Astrocyte (in vitro differentiated cells and primary cell): ENCODE measurements around the gene PSMB1. TPM values are rescaled to one million over a fixed set of nuclear protein-coding genes. Genes with fewer than 3 reads are reported as not detected.

Experiments used
- DNase-seq: peaks from one replicate; pipeline ENCODE4 v3.0.0-alpha.2; 2010; ENCODE audit warnings: low read depth
- FAIRE-seq: peaks from 2 replicates; lab custom pipeline; 2011; peaks lifted over from hg19 to GRCh38; lab: Jason Lieb, UNC
- H2AFZ ChIP-seq: 2 replicates; pipeline ENCODE4 v1.6.0; 2012; ENCODE audit warnings: low read depth, low read length, inconsistent platforms
- H3K27ac ChIP-seq: 2 replicates; pipeline ENCODE4 v1.5.1; 2011; ENCODE audit warnings: low read depth, low read length, inconsistent platforms
- H3K27me3 ChIP-seq: 2 replicates; pipeline ENCODE4 v1.6.0; 2011; ENCODE audit warnings: low read length, inconsistent platforms; ENCODE audit not compliant: insufficient read depth
- H3K36me3 ChIP-seq: 2 replicates; pipeline ENCODE4 v1.5.1; 2011; ENCODE audit warnings: low read length, inconsistent platforms; ENCODE audit not compliant: insufficient read depth
- H3K4me1 ChIP-seq: 2 replicates; pipeline ENCODE4 v1.5.1; 2011; ENCODE audit warnings: low read length, inconsistent platforms; ENCODE audit not compliant: insufficient read depth
- H3K4me2 ChIP-seq: 2 replicates; pipeline ENCODE4 v1.6.0; 2012; ENCODE audit warnings: low read length, inconsistent platforms
- H3K4me3 ChIP-seq: 2 replicates; pipeline ENCODE4 v1.5.1; 2011; ENCODE audit warnings: low read depth, mild to moderate bottlenecking, low read length, inconsistent platforms; ENCODE audit not compliant: insufficient read depth
- H3K79me2 ChIP-seq: 2 replicates; pipeline ENCODE4 v1.6.0; 2012; ENCODE audit warnings: mild to moderate bottlenecking, low read length, inconsistent platforms; ENCODE audit not compliant: insufficient read depth
- H3K9ac ChIP-seq: 2 replicates; pipeline ENCODE4 v1.6.0; 2012; ENCODE audit warnings: mild to moderate bottlenecking, low read length, inconsistent platforms
- H3K9me3 ChIP-seq: 2 replicates; pipeline ENCODE4 v1.5.1; 2012; ENCODE audit warnings: low read depth, mild to moderate bottlenecking, low read length, inconsistent platforms; ENCODE audit not compliant: insufficient read depth
- H4K20me1 ChIP-seq: 2 replicates; pipeline ENCODE4 v1.6.0; 2012; ENCODE audit warnings: low read length, inconsistent platforms; ENCODE audit not compliant: insufficient read depth
- H3K27ac Mint-ChIP-seq: one replicate; pipeline ENCODE4 v1.8.0; 2021; ENCODE audit warnings: mild to moderate bottlenecking, mixed read lengths; ENCODE audit not compliant: unreplicated experiment
- H3K27me3 Mint-ChIP-seq: one replicate; pipeline ENCODE4 v1.8.0; 2021; ENCODE audit warnings: low read depth, mixed read lengths; ENCODE audit not compliant: unreplicated experiment
- H3K36me3 Mint-ChIP-seq: one replicate; pipeline ENCODE4 v1.8.0; 2021; ENCODE audit warnings: low read depth, mixed read lengths; ENCODE audit not compliant: unreplicated experiment
- H3K4me1 Mint-ChIP-seq: one replicate; pipeline ENCODE4 v1.8.0; 2021; ENCODE audit warnings: low read depth, mixed read lengths; ENCODE audit not compliant: unreplicated experiment
- H3K4me3 Mint-ChIP-seq: one replicate; pipeline ENCODE4 v1.8.0; 2021; ENCODE audit warnings: mild to moderate bottlenecking, moderate library complexity, mixed read lengths; ENCODE audit not compliant: unreplicated experiment
- H3K9me3 Mint-ChIP-seq: one replicate; pipeline ENCODE4 v1.8.0; 2021; ENCODE audit warnings: mild to moderate bottlenecking, mixed read lengths; ENCODE audit not compliant: unreplicated experiment
- EZH2 ChIP-seq: IDR thresholded peaks from 2 replicates; pipeline ENCODE4 v1.6.1; 2012; ENCODE audit warnings: mild to moderate bottlenecking, low read length, inconsistent platforms; ENCODE audit not compliant: insufficient read depth
- total RNA-seq: library from RNA; stranded (reverse); gene quantifications from 2 replicates; pipeline ENCODE4 v1.2.1, GENCODE V29; 2021
- TF ChIP-seq, protein P1 (sequence below): IDR thresholded peaks from 2 replicates; pipeline ENCODE4 v1.5.1; 2011; ENCODE audit warnings: low read depth, mild to moderate bottlenecking, inconsistent platforms, low read length, moderate library complexity; ENCODE audit not compliant: insufficient read depth

Gene PSMB1
- total RNA-seq, 1 donor from 2014 or later = 192 TPM

DNA sequence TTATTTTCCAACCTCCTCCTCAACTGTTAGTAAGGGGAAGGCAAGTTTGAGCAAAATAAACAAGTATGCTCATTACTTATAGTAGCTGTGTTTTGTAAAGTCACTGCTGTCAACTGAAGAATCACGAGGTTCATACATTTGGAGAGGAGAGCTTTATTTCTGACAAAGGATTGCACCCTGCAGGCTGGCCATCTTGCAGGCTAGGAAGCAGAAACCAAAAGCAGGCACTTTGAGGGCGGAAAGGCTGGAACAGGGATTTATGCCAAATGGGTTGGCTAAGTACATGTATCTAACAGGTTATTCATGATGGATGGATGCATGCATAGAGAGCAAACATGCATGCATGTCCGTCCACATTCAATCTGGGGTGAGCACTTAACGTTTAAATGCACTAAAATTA is 46.7 kb downstream of the PSMB1 start:
- Histone ChIP-seq H3K79me2 (no peaks in the 10 kb centered on the region), H3K36me3 (no peaks in the 10 kb centered on the region), H3K9ac (no peak overlapping the region), H3K9me3 (peaks cover 12% of the 10 kb centered on the region), H3K27ac (no peak overlapping the region), H3K4me3 (no peak overlapping the region), H3K4me2 (no peak overlapping the region), H4K20me1 (no peaks in the 10 kb centered on the region), H2AFZ (no peak overlapping the region), H3K27me3 (no peaks in the 10 kb centered on the region), H3K4me1 (no peaks in the 10 kb centered on the region)
- H3K36me3 Mint-ChIP-seq = peaks cover 2% of the 10 kb centered on the region
- H3K4me1 Mint-ChIP-seq = no peaks in the 10 kb centered on the region
- H3K4me3 Mint-ChIP-seq = no peak overlapping the region
- TF ChIP-seq, protein P1, sequence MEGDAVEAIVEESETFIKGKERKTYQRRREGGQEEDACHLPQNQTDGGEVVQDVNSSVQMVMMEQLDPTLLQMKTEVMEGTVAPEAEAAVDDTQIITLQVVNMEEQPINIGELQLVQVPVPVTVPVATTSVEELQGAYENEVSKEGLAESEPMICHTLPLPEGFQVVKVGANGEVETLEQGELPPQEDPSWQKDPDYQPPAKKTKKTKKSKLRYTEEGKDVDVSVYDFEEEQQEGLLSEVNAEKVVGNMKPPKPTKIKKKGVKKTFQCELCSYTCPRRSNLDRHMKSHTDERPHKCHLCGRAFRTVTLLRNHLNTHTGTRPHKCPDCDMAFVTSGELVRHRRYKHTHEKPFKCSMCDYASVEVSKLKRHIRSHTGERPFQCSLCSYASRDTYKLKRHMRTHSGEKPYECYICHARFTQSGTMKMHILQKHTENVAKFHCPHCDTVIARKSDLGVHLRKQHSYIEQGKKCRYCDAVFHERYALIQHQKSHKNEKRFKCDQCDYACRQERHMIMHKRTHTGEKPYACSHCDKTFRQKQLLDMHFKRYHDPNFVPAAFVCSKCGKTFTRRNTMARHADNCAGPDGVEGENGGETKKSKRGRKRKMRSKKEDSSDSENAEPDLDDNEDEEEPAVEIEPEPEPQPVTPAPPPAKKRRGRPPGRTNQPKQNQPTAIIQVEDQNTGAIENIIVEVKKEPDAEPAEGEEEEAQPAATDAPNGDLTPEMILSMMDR = no peak
- TF ChIP-seq EZH2 = no peak
- peaks cover 52% of the 10 kb centered on the region for H3K27me3 Mint-ChIP-seq
- no peak for FAIRE-seq
- peaks cover 20% of the 10 kb centered on the region for H3K9me3 Mint-ChIP-seq
- H3K27ac Mint-ChIP-seq = no peak overlapping the region
- no peak for DNase-seq

DNA sequence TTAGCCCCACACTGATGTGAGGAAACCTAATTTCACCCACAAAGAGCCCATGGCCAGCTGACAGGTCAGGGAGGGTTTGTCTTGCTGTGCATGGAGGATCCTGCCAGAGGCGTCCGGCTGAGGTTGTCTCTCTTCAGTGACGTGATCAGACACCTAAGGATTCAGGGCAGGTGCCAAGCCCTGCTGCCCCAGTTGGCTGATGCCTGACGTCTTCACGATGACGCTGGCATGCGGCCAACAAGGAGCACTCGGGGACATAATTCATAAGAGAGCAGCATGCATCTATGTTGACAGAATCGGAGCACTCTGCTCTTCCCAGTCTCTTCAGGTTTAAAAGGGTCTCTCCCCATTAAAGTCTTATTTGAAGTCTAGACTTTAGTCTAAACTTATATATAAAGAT is 47.8 kb downstream of the PSMB1 start:
- Mint-ChIP-seq H3K27ac (no peak overlapping the region), H3K4me1 (no peaks in the 10 kb centered on the region), H3K4me3 (no peak overlapping the region), H3K27me3 (peaks cover 57% of the 10 kb centered on the region), H3K36me3 (peaks cover 4% of the 10 kb centered on the region), H3K9me3 (peaks cover 30% of the 10 kb centered on the region)
- no peaks in the 10 kb centered on the region for H4K20me1 ChIP-seq
- H3K27me3 ChIP-seq = no peaks in the 10 kb centered on the region
- no peak for TF ChIP-seq EZH2
- TF ChIP-seq, protein P1 = no peak
- H3K4me1 ChIP-seq = no peaks in the 10 kb centered on the region
- H3K36me3 ChIP-seq = no peaks in the 10 kb centered on the region
- H3K9ac ChIP-seq = no peak overlapping the region
- H3K79me2 ChIP-seq = no peaks in the 10 kb centered on the region
- no peak overlapping the region for H2AFZ ChIP-seq
- H3K4me3 ChIP-seq = no peak overlapping the region
- no peak overlapping the region for H3K4me2 ChIP-seq
- DNase-seq (no peak), FAIRE-seq (no peak)
- no peak overlapping the region for H3K27ac ChIP-seq
- H3K9me3 ChIP-seq = peaks cover 16% of the 10 kb centered on the region

DNA sequence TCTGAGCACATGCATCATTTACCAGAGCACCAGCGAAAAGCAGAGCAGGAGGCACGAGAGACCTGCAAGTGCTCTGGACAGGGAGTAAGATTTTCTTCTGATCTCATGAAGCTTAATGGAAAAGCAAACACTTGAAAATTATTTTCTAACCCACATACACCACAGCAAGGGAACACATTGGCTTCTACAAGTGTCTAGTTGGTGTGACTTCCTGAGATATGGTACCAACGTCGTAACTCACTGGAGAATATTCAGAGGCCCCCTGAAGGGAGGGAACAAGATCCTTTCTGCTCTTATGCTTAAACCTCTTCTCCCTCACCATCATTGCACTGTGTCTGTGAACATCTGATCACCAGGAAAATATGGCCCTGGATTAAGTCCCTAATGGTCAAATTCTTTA is 48.6 kb downstream of the PSMB1 start:
- H3K4me2 ChIP-seq = no peak overlapping the region
- H3K27ac ChIP-seq = no peak overlapping the region
- TF ChIP-seq, protein P1 = no peak
- TF ChIP-seq EZH2 = no peak
- H3K4me1 Mint-ChIP-seq = no peaks in the 10 kb centered on the region
- DNase-seq (no peak), FAIRE-seq (no peak)
- no peaks in the 10 kb centered on the region for H4K20me1 ChIP-seq
- no peak overlapping the region for H3K27ac Mint-ChIP-seq
- H3K4me3 Mint-ChIP-seq = no peak overlapping the region
- H3K27me3 ChIP-seq = no peaks in the 10 kb centered on the region
- H3K4me3 ChIP-seq = no peak overlapping the region
- no peaks in the 10 kb centered on the region for H3K79me2 ChIP-seq
- no peak overlapping the region for H3K9ac ChIP-seq
- H3K9me3 ChIP-seq = peaks cover 16% of the 10 kb centered on the region
- H3K9me3 Mint-ChIP-seq = peaks cover 27% of the 10 kb centered on the region
- peaks cover 4% of the 10 kb centered on the region for H3K36me3 Mint-ChIP-seq
- no peaks in the 10 kb centered on the region for H3K4me1 ChIP-seq
- H2AFZ ChIP-seq = no peak overlapping the region
- no peaks in the 10 kb centered on the region for H3K36me3 ChIP-seq
- H3K27me3 Mint-ChIP-seq = peaks cover 56% of the 10 kb centered on the region
